Panc1 (cell line): ENCODE results near the gene KCND1. TPM values are rescaled to one million over a fixed set of nuclear protein-coding genes. Genes with fewer than 3 reads are reported as not detected.

Source experiments
- ATAC-seq: fragments of 200-7000 bp; cut with Tn5 transposase; 2 replicates; pipeline ENCODE4 v1.9.1; 2020; ENCODE audit warnings: mild to moderate bottlenecking, moderate library complexity
- BruUV-seq: library from RNA; stranded (reverse); fragments of 400-500 nt; replicated peaks from 2 replicates; lab custom pipeline; 2021; lab: Mats Ljungman, UMichigan
- CTCF ChIA-PET: fragments of 300-600 bp; sonication (Branson Sonifier 250); formaldehyde crosslinking; loops from one replicate; lab custom pipeline; 2022; ENCODE audit warnings: antibody characterized with exemption; lab: Charles Lee
- POLR2A ChIA-PET: fragments of 300-600 bp; sonication (Branson Sonifier 250); formaldehyde crosslinking; loops from one replicate; lab custom pipeline; 2022; ENCODE audit warnings: antibody characterized with exemption; lab: Charles Lee
- DNase-seq: peaks from one replicate; pipeline ENCODE4 v3.0.0-alpha.2; 2010; ENCODE audit warnings: low read depth, low spot score
- H3K27ac ChIP-seq: 2 replicates; pipeline ENCODE4 v1.5.1; 2011; ENCODE audit warnings: mild to moderate bottlenecking, low read length, inconsistent platforms
- H3K27me3 ChIP-seq: fragments of 200-500 bp; sonication (Bioruptor generic); 2 replicates; pipeline ENCODE4 v1.6.0; 2014; ENCODE audit warnings: low read length, inconsistent platforms; ENCODE audit not compliant: control insufficient read depth, insufficient read depth
- H3K36me3 ChIP-seq: fragments of 200-500 bp; sonication (Bioruptor generic); 2 replicates; pipeline ENCODE4 v1.5.1; 2014; ENCODE audit warnings: inconsistent platforms, mild to moderate bottlenecking, low read length, moderate library complexity; ENCODE audit not compliant: control insufficient read depth, insufficient read depth
- H3K4me1 ChIP-seq: 2 replicates; pipeline ENCODE4 v1.5.1; 2011; ENCODE audit warnings: inconsistent platforms, mild to moderate bottlenecking, low read length, moderate library complexity; ENCODE audit not compliant: control insufficient read depth, insufficient read depth
- H3K4me3 ChIP-seq, 2 experiments: 2 replicates each; pipeline ENCODE4 v1.5.1; 2011 to 2012; ENCODE audit warnings: low read depth in 2 of 2, low read length in 2 of 2, mild to moderate bottlenecking in 2 of 2, inconsistent platforms in 1 of 2, moderate library complexity in 1 of 2
- H3K9me3 ChIP-seq: fragments of 200-500 bp; sonication (Bioruptor generic); 2 replicates; pipeline ENCODE4 v1.5.1; 2014; ENCODE audit warnings: low read depth, mild to moderate bottlenecking, inconsistent platforms, low read length, moderate library complexity; ENCODE audit not compliant: control insufficient read depth, insufficient read depth
- POLR2AphosphoS5 ChIP-seq: IDR thresholded peaks from 2 replicates; pipeline ENCODE4 v1.6.1; 2012; ENCODE audit warnings: mild to moderate bottlenecking, low read depth, low read length, moderate library complexity
- SIN3A ChIP-seq: IDR thresholded peaks from 2 replicates; pipeline ENCODE4 v1.6.1; 2012; ENCODE audit warnings: low read depth, mild to moderate bottlenecking, low read length, moderate library complexity, borderline replicate concordance; ENCODE audit not compliant: insufficient read depth
- TCF7L2 ChIP-seq: IDR thresholded peaks from 2 replicates; pipeline ENCODE4 v1.6.1; 2011; ENCODE audit warnings: mild to moderate bottlenecking, low read depth, low read length, inconsistent platforms
- in situ Hi-C: cut with HindIII; loops from 2 replicates; pipeline ENCODE4 v1.10.0; 2016; ENCODE audit warnings: low sequenced_read_pairs, low pct_unique_long_range_greater_than_20kb
- intact Hi-C: fragments of 100-400 bp; cut with micrococcal nuclease; formaldehyde crosslinking; loops from one replicate; pipeline ENCODE4 v1.10.0; 2022; ENCODE audit not compliant: unreplicated experiment
- total RNA-seq: library from RNA; stranded (reverse); gene quantifications from one replicate; pipeline ENCODE4 v1.2.1, GENCODE V29; 2021; ENCODE audit not compliant: unreplicated experiment
- TF ChIP-seq, protein P1 (sequence below): fragments of 450-650 bp; IDR thresholded peaks from 2 replicates; pipeline ENCODE4 v1.5.1; 2017; ENCODE audit warnings: mild to moderate bottlenecking
- TF ChIP-seq, protein P2 (sequence below), 2 experiments: IDR thresholded peaks; 2 replicates each; pipeline ENCODE4 v1.6.1; 2011 to 2012; ENCODE audit warnings: low read depth in 2 of 2, control low read depth in 1 of 2, low read length in 1 of 2, mild to moderate bottlenecking in 1 of 2, moderate library complexity in 1 of 2; ENCODE audit not compliant: insufficient read depth in 1 of 2

Gene KCND1
- total RNA-seq, 1 experiment from 2014 or later = 5.5 TPM

DNA sequence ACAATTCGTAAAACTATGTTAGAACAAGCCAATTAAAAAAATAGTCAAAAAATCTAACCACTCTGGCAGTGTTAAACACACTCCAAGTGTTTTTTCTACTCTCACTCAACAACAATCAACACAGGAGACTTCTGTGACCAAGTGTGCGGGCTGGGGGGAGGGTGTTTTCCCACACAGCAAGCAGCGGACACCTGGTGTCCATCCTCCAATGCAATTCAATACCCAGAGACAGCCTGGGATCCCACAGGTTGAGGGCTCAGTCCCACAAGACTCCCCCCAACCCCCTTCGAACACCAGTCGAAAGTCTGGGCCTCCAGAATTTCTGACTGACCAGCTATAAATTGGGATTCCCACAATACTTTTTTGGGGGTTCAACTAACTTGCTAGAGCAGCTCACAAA, 44.5 kb downstream of the KCND1 start:
- no peaks in the 10 kb centered on the region for H3K4me1 ChIP-seq
- ChIA-PET CTCF (no interaction called here), POLR2A (no interaction called here)
- H3K27me3 ChIP-seq = no peaks in the 10 kb centered on the region
- H3K4me3 ChIP-seq = no peak overlapping the region
- intact Hi-C loops (no loop called here), in situ Hi-C loops (no loop called here)
- ATAC-seq (no peak), DNase-seq (no peak)
- no peaks in the 10 kb centered on the region for H3K9me3 ChIP-seq
- TF ChIP-seq SIN3A (no peak), TCF7L2 (no peak), POLR2AphosphoS5 (no peak)
- TF ChIP-seq, protein P1, sequence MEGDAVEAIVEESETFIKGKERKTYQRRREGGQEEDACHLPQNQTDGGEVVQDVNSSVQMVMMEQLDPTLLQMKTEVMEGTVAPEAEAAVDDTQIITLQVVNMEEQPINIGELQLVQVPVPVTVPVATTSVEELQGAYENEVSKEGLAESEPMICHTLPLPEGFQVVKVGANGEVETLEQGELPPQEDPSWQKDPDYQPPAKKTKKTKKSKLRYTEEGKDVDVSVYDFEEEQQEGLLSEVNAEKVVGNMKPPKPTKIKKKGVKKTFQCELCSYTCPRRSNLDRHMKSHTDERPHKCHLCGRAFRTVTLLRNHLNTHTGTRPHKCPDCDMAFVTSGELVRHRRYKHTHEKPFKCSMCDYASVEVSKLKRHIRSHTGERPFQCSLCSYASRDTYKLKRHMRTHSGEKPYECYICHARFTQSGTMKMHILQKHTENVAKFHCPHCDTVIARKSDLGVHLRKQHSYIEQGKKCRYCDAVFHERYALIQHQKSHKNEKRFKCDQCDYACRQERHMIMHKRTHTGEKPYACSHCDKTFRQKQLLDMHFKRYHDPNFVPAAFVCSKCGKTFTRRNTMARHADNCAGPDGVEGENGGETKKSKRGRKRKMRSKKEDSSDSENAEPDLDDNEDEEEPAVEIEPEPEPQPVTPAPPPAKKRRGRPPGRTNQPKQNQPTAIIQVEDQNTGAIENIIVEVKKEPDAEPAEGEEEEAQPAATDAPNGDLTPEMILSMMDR = no peak
- TF ChIP-seq, protein P2, sequence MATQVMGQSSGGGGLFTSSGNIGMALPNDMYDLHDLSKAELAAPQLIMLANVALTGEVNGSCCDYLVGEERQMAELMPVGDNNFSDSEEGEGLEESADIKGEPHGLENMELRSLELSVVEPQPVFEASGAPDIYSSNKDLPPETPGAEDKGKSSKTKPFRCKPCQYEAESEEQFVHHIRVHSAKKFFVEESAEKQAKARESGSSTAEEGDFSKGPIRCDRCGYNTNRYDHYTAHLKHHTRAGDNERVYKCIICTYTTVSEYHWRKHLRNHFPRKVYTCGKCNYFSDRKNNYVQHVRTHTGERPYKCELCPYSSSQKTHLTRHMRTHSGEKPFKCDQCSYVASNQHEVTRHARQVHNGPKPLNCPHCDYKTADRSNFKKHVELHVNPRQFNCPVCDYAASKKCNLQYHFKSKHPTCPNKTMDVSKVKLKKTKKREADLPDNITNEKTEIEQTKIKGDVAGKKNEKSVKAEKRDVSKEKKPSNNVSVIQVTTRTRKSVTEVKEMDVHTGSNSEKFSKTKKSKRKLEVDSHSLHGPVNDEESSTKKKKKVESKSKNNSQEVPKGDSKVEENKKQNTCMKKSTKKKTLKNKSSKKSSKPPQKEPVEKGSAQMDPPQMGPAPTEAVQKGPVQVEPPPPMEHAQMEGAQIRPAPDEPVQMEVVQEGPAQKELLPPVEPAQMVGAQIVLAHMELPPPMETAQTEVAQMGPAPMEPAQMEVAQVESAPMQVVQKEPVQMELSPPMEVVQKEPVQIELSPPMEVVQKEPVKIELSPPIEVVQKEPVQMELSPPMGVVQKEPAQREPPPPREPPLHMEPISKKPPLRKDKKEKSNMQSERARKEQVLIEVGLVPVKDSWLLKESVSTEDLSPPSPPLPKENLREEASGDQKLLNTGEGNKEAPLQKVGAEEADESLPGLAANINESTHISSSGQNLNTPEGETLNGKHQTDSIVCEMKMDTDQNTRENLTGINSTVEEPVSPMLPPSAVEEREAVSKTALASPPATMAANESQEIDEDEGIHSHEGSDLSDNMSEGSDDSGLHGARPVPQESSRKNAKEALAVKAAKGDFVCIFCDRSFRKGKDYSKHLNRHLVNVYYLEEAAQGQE (IDR thresholded peaks at IDR 0.05; ENCODE audit: insufficient read depth in 1 of 2, low read depth in 2 of 2, low read length in 1 of 2) = no peak
- no peak overlapping the region for H3K27ac ChIP-seq
- no TSS peak for BruUV-seq
- H3K36me3 ChIP-seq = no peaks in the 10 kb centered on the region; the same call in 1 of the 2 replicates

DNA sequence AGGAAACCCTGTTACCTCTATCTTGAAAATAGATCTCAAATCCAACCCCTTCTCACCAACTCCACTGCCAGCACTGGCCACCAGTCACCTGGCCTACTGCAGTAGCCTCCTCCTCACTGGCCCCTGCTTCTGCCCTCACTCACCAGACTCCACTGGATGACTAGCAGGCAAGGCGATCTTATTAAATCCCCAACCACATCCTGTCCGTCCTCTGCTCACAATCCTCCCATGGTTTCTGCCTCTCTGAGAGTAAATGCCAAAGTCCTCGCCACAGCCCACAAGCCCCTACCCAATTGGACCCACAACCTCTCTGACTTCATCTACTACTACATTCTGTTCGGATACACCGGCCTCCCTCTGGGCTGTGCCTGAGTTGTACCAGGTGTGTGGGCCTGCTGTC, 47.4 kb downstream of the KCND1 start:
- intact Hi-C loops = no loop called here
- BruUV-seq = no TSS peak
- DNase-seq (no peak), ATAC-seq (no peak)
- Histone ChIP-seq H3K9me3 (no peaks in the 10 kb centered on the region), H3K27ac (no peak overlapping the region), H3K4me1 (peaks cover 8% of the 10 kb centered on the region; the same call in 1 of the 2 replicates), H3K4me3 (no peak overlapping the region), H3K36me3 (no peaks in the 10 kb centered on the region; the same call in 1 of the 2 replicates), H3K27me3 (no peaks in the 10 kb centered on the region)
- TF ChIP-seq, protein P1 = no peak
- TF ChIP-seq, protein P2 (IDR thresholded peaks at IDR 0.05; ENCODE audit: insufficient read depth in 1 of 2, low read depth in 2 of 2, low read length in 1 of 2) = no peak
- TF ChIP-seq SIN3A = no peak
- no peak for TF ChIP-seq POLR2AphosphoS5
- TF ChIP-seq TCF7L2 = no peak
- POLR2A ChIA-PET = interaction anchor here (0.6 kb wide), 1 partner anchor 21 kb away, joined by 20 read pairs; no protein-coding TSS in a partner anchor
- in situ Hi-C loops = no loop called here
- CTCF ChIA-PET = no interaction called here
